Progenitor cell of endocrine pancreas (in vitro differentiated cells): Measurements from ENCODE around the gene SYNPO2L. TPM values are rescaled to one million over a fixed set of nuclear protein-coding genes. Genes with fewer than 3 reads are reported as not detected.

Experiments
- DNase-seq: peaks from one replicate; pipeline ENCODE4 v3.0.0; 2021; ENCODE audit warnings: low spot score; ENCODE audit not compliant: unreplicated experiment
- H3K27ac Mint-ChIP-seq: 2 replicates; pipeline ENCODE4 v1.8.0; 2021; ENCODE audit warnings: mild to moderate bottlenecking, moderate library complexity, mixed read lengths
- H3K27me3 Mint-ChIP-seq: 2 replicates; pipeline ENCODE4 v1.8.0; 2021; ENCODE audit warnings: mixed read lengths
- H3K36me3 Mint-ChIP-seq: 2 replicates; pipeline ENCODE4 v1.8.0; 2022; ENCODE audit warnings: mixed read lengths; ENCODE audit not compliant: insufficient read depth
- H3K4me1 Mint-ChIP-seq: 2 replicates; pipeline ENCODE4 v1.8.0; 2021; ENCODE audit warnings: low read depth, mixed read lengths
- H3K4me3 Mint-ChIP-seq: 2 replicates; pipeline ENCODE4 v1.8.0; 2021; ENCODE audit warnings: low read depth, mild to moderate bottlenecking, moderate library complexity, mixed read lengths
- H3K9me3 Mint-ChIP-seq: 2 replicates; pipeline ENCODE4 v1.8.0; 2021; ENCODE audit warnings: low read depth, mixed read lengths
- total RNA-seq: library from RNA; stranded (reverse); gene quantifications from 2 replicates; pipeline ENCODE4 v1.2.1, GENCODE V29; 2021
- TF ChIP-seq, protein P1 (sequence below): fragments of 200-600 bp; sonication (generic); IDR thresholded peaks from one replicate; pipeline ENCODE4 v1.5.0; 2021; ENCODE audit warnings: antibody characterized with exemption, mild to moderate bottlenecking; ENCODE audit not compliant: unreplicated experiment

The SYNPO2L gene
- total RNA-seq, 1 donor from 2014 or later, result 0.07 TPM

DNA sequence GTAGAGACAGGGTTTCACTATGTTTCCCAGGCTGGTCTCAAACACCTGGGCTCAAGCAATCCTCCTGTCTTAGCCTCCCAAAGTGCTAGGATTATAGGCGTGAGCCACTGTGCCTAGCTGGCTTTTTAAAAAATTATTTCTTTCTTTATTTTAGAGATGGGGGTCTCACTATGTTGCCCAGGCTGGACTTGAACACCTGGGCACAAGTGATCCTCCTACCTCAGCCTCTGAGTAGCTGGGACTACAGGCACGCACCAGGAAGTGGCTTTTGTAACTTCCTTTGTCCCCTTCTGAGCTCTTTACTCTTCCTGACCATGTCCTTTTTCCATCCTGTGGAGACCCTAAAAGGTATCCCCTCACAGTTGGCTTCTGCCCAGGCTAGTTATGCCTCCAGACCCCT is 12.5 kb downstream of the SYNPO2L start:
- DNase-seq, result no peak
- Mint-ChIP-seq H3K4me3 (no peak overlapping the region), H3K9me3 (no peaks in the 10 kb centered on the region), H3K27ac (no peak overlapping the region), H3K27me3 (peaks cover 24% of the 10 kb centered on the region), H3K36me3 (no peaks in the 10 kb centered on the region), H3K4me1 (peaks cover 7% of the 10 kb centered on the region)
- TF ChIP-seq, protein P1, sequence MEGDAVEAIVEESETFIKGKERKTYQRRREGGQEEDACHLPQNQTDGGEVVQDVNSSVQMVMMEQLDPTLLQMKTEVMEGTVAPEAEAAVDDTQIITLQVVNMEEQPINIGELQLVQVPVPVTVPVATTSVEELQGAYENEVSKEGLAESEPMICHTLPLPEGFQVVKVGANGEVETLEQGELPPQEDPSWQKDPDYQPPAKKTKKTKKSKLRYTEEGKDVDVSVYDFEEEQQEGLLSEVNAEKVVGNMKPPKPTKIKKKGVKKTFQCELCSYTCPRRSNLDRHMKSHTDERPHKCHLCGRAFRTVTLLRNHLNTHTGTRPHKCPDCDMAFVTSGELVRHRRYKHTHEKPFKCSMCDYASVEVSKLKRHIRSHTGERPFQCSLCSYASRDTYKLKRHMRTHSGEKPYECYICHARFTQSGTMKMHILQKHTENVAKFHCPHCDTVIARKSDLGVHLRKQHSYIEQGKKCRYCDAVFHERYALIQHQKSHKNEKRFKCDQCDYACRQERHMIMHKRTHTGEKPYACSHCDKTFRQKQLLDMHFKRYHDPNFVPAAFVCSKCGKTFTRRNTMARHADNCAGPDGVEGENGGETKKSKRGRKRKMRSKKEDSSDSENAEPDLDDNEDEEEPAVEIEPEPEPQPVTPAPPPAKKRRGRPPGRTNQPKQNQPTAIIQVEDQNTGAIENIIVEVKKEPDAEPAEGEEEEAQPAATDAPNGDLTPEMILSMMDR, result no peak

DNA sequence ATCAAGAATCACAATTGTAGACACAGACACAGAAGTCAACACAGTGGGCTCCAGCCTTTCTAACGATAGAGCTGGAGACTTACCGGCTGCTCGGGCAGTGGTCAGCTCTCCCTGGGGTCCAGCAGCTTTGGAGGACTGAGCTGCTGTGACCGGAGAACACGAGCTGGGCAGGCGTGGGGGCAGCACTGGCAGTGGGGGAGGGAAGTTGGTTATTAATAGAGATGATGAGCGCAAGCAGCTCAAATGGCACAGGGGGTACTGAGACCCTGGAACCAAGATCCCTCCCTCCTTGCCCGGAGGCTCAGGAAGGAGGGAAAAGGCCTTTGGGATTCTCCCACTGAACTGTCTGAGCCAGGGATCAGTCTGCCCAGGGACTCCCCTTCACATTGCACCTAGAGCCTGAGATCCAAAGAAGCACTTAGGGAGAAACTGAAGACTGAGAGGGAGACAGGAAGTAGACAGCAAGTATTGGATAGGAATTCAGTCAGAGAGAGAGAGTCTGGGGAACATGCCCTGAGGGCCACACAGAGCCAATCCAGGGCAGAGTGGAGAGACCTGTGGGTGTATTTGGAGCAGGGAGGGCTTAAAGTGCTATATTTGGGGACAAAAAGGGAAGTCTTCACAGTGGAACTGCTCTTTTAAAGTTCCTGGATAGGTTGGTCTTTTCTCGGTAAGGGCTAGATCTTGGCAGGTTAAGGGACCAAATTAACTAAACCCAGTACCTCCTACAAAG is 14.3 kb downstream of the SYNPO2L start, which contains the start of gene MYOZ1:
Gene MYOZ1 (minus strand): TSS at position 147 of the 733 bp plus-strand sequence. CDS start 1,457 bp downstream, outside the sequence.
- H3K27ac Mint-ChIP-seq, result peak within 1 kb of the TSS; percentile 36
- no peaks in the 10 kb centered on the region for H3K36me3 Mint-ChIP-seq
- no peak within 1 kb of the TSS for H3K4me3 Mint-ChIP-seq
- peaks cover 27% of the 10 kb centered on the region for H3K27me3 Mint-ChIP-seq
- no peaks in the 10 kb centered on the region for H3K9me3 Mint-ChIP-seq
- TF ChIP-seq, protein P1, result no peak
- DNase-seq, result no peak
- H3K4me1 Mint-ChIP-seq, result peaks cover 5% of the 10 kb centered on the region

DNA sequence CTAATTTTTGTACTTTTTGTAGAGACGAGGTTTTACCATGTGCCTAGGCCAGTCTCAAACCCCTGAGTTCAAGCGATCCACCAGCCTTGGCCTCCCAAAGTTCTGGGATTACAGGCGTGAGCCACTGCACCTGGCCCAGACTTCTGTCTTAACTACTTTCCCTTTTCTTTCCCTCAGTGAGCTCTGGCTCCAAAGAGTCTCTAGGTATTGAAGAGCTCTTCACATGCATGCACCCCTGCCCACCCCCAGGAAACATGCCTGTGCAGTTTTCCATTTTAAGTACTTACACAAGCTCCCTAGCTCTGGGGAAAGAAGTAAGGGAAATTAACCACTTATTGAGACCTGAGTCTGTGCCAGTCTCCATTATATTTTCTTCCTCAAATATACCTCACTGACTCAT is 16.5 kb downstream of the SYNPO2L start:
- H3K4me1 Mint-ChIP-seq, result peaks cover 3% of the 10 kb centered on the region
- H3K9me3 Mint-ChIP-seq, result no peaks in the 10 kb centered on the region
- H3K27me3 Mint-ChIP-seq, result peaks cover 19% of the 10 kb centered on the region
- TF ChIP-seq, protein P1, result no peak
- H3K27ac Mint-ChIP-seq, result no peak overlapping the region
- no peak for DNase-seq
- no peaks in the 10 kb centered on the region for H3K36me3 Mint-ChIP-seq
- H3K4me3 Mint-ChIP-seq, result no peak overlapping the region

DNA sequence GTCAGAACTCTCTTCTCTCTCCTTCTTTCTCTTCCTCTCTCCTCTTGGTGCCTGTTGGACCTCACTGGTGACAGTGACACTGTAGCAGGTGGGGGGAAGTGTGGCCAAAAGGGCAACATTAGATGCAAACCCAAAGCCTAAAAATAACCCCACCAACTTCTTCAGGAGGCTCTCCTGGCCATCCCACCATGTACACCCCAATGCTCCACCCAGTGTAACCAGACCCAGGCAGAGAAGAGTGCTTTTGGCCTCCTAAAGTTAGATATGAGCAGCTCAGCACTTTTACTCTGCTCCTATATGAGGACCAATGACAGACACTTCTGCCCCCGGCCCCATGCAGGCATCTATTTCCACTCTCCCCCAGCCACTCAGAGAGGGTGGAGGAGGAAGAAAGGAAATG is 20.0 kb downstream of the SYNPO2L start:
- no peaks in the 10 kb centered on the region for H3K4me1 Mint-ChIP-seq
- no peak overlapping the region for H3K4me3 Mint-ChIP-seq
- H3K9me3 Mint-ChIP-seq, result no peaks in the 10 kb centered on the region
- H3K36me3 Mint-ChIP-seq, result no peaks in the 10 kb centered on the region
- H3K27ac Mint-ChIP-seq, result no peak overlapping the region
- no peak for DNase-seq
- peaks cover 15% of the 10 kb centered on the region for H3K27me3 Mint-ChIP-seq
- TF ChIP-seq, protein P1, result no peak

DNA sequence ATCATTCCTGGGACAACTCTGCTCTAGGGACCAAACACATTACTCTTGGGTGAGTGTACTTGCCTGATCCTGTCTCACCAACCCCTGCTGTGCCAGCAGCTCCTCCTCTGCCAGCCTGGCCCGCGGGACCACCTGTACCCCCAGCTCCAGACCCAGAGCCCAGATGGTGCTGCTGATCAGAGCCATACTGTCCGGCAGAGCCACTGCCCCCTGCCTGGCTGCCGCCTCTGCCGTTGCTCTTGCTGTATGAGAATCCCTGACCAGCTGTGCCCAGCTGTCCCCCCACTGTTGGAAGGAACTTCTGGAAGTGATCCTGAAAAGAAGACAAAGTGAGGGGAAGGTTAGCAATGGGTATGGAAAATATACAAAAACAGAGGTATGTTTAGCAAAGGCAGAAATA is 21.4 kb downstream of the SYNPO2L start:
- DNase-seq, result no peak
- Mint-ChIP-seq H3K4me1 (no peaks in the 10 kb centered on the region), H3K4me3 (no peak overlapping the region), H3K9me3 (no peaks in the 10 kb centered on the region), H3K27ac (no peak overlapping the region), H3K36me3 (no peaks in the 10 kb centered on the region), H3K27me3 (peaks cover 11% of the 10 kb centered on the region)
- TF ChIP-seq, protein P1, result no peak
